ENCODE measurements around the gene SAMD4A. TPM values are rescaled to one million over a fixed set of nuclear protein-coding genes. Genes with fewer than 3 reads are reported as not detected.

Gene SAMD4A
- total RNA-seq, 2 donors from 2014 or later: 11.2 to 15.3 TPM

DNA sequence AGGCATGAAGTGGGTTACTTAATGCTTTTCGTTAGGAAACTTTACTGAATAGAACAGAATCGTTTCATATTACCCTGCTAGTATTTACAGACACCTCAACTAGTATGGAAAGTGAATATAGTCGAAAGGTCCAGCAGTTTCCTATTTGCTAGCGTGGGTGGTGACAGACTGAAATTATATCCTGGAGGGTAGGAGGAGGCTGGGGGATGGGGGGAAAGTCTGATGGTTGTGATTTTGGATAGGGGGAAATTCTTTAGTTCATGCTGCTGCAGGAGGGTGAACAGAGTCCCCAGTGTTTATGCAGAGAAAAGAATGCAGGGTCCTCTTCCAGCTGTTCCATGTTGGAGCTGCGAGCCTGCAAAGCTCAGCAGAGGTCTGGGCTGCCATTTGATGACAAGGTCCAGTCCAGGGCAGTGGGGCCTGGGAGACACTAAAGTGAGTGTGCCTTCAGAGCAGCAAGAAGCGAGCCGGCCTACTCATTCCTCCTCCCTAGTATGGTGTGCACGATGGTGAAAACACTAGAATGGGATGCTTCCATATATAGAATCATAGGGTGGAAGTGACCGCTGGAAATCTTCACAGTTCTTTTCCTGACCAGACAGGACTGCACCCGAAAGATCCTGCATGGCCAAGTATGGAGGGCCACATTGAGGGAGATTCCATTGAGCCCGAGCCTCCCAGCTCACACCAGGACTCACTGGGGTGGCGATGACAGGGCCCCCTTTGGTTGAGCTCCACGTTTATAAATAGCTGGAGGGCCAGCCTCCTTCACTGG, 2.1 kb downstream of the SAMD4A start:
- no peak for ATAC-seq
- Histone ChIP-seq H3K27ac (no peak overlapping the region), H3K4me3 (no peak overlapping the region), H3K27me3 (no peaks in the 10 kb centered on the region), H3K9me3 (no peaks in the 10 kb centered on the region), H3K36me3 (replicated peaks in 1 of 2; ENCODE audit: insufficient read depth in 1 of 2, low read depth in 2 of 2) (no peaks in the 10 kb centered on the region), H3K4me1 (peaks cover 19% of the 10 kb centered on the region)
- intact Hi-C loops (cut with DNase I): no loop called here
- 83 to 85% methylated on average over 13 of the region's 13 CpGs for WGBS, 2 donors
- TF ChIP-seq POLR2A (IDR thresholded peaks at IDR 0.05): no peak
- TF ChIP-seq, protein P1, sequence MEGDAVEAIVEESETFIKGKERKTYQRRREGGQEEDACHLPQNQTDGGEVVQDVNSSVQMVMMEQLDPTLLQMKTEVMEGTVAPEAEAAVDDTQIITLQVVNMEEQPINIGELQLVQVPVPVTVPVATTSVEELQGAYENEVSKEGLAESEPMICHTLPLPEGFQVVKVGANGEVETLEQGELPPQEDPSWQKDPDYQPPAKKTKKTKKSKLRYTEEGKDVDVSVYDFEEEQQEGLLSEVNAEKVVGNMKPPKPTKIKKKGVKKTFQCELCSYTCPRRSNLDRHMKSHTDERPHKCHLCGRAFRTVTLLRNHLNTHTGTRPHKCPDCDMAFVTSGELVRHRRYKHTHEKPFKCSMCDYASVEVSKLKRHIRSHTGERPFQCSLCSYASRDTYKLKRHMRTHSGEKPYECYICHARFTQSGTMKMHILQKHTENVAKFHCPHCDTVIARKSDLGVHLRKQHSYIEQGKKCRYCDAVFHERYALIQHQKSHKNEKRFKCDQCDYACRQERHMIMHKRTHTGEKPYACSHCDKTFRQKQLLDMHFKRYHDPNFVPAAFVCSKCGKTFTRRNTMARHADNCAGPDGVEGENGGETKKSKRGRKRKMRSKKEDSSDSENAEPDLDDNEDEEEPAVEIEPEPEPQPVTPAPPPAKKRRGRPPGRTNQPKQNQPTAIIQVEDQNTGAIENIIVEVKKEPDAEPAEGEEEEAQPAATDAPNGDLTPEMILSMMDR (IDR thresholded peaks at IDR 0.05): no peak
- no peak for DNase-seq

GRCh38 chr14:54570047-54570446, 3.1 kb downstream of the SAMD4A start:
- intact Hi-C loops (cut with DNase I): no loop called here
- H3K9me3 ChIP-seq: no peaks in the 10 kb centered on the region
- H3K4me1 ChIP-seq: peaks cover 10% of the 10 kb centered on the region
- H3K27ac ChIP-seq: no peak overlapping the region
- no peak for TF ChIP-seq POLR2A (IDR thresholded peaks at IDR 0.05)
- TF ChIP-seq, protein P1 (IDR thresholded peaks at IDR 0.05): no peak
- H3K27me3 ChIP-seq: no peaks in the 10 kb centered on the region
- H3K4me3 ChIP-seq: no peak overlapping the region
- no peaks in the 10 kb centered on the region for H3K36me3 ChIP-seq (replicated peaks in 1 of 2; ENCODE audit: insufficient read depth in 1 of 2, low read depth in 2 of 2)
- no peak for DNase-seq
- WGBS, 2 donors: 72 to 86% methylated on average over 5 of the region's 5 CpGs
- no peak for ATAC-seq

- Histone ChIP-seq H3K4me3 (no peak overlapping the region), H3K4me1 (peaks cover 10% of the 10 kb centered on the region), H3K27me3 (no peaks in the 10 kb centered on the region), H3K9me3 (no peaks in the 10 kb centered on the region), H3K27ac (no peak overlapping the region), H3K36me3 (replicated peaks in 1 of 2; ENCODE audit: insufficient read depth in 1 of 2, low read depth in 2 of 2) (no peaks in the 10 kb centered on the region)
- intact Hi-C loops (cut with DNase I): no loop called here
- DNase-seq (no peak), ATAC-seq (no peak)
- WGBS, 2 donors: 81 to 83% methylated on average over 5 of the region's 5 CpGs
- TF ChIP-seq, protein P1 (IDR thresholded peaks at IDR 0.05): no peak
- no peak for TF ChIP-seq POLR2A (IDR thresholded peaks at IDR 0.05)
Measured at GRCh38 chr14:54570631-54571415, 3.9 kb downstream of the SAMD4A start.

GRCh38 chr14:54572316-54572715, 5.4 kb downstream of the SAMD4A start:
- intact Hi-C loops (cut with DNase I): no loop called here
- Histone ChIP-seq H3K36me3 (replicated peaks in 1 of 2; ENCODE audit: insufficient read depth in 1 of 2, low read depth in 2 of 2) (no peaks in the 10 kb centered on the region), H3K27ac (no peak overlapping the region), H3K27me3 (no peaks in the 10 kb centered on the region), H3K9me3 (no peaks in the 10 kb centered on the region), H3K4me3 (no peak overlapping the region), H3K4me1 (peaks cover 10% of the 10 kb centered on the region)
- DNase-seq: no peak
- 86 to 98% methylated on average over 2 of the region's 2 CpGs for WGBS, 2 donors
- ATAC-seq: no peak
- TF ChIP-seq POLR2A (IDR thresholded peaks at IDR 0.05): no peak
- TF ChIP-seq, protein P1 (IDR thresholded peaks at IDR 0.05): peak in 2 of 7 experiments; percentile 12 to 19
